ENCODE data around the gene KDM4D.

Gene KDM4D

GRCh38 chr11:95045812-95046211 lies 72.3 kb downstream of the KDM4D start:
- Histone ChIP-seq H3K9me3 (ENCODE audit: control insufficient read depth, low read length) (no peaks in the 10 kb centered on the region), H3K27me3 (replicated peaks; ENCODE audit: control insufficient read depth, insufficient read depth, low read length, poor library complexity, severe bottlenecking) (no peaks in the 10 kb centered on the region), H3K4me3 (ENCODE audit: insufficient read depth, low read depth, low read length, poor library complexity, severe bottlenecking) (no peak overlapping the region), H3K27ac (ENCODE audit: insufficient read depth, low read length, poor library complexity, severe bottlenecking) (no peak overlapping the region), H3K4me1 (ENCODE audit: control insufficient read depth, insufficient read depth, low read length, poor library complexity, severe bottlenecking) (no peaks in the 10 kb centered on the region), H3K36me3 (ENCODE audit: control insufficient read depth, insufficient read depth, low read length) (no peaks in the 10 kb centered on the region)
- DNase-seq: no peak
